ENCODE results near the gene TIMP4.

Gene TIMP4

DNA sequence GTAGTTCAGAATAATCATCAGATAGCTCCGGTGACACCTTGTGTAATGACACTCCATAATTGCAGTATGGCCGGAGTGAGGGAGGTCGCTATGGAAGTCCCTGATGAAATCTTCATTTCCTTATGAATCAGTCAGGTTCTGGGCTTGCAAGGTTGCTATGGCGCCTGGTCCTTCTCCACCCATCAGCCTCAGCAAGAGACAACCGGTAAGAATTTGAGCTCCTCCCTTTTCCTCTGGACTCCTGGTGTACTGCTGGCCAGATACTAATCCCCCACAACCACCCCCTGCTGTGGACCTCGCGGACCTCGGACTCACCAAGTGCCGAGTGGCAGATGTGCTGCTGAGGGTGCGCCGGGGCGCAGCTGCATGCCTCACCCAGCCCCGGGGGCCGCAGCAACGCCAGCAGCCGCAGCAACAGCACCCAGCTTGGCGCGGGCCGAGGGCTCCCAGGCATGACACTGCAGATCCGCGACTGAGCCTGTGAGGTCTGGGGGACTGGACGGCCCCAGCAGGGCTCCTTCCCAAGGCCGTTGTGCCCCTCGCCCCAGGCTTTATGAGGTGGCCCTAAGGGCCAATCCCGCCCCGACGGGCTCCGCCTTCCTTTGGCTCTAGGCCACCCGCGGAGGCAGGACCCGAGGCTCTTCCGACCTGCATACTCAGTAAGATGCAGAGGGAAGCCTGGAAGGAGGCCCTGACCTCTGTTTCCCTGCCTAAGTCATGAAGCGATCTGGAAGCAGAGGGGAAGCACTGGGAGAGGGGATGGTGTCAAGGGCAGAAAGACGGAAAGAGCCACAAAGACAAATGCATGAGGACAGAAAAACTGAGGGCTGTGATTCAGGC is at the start of gene TIMP4:
TIMP4 (minus strand) TSS at position 526 of the 840 bp plus-strand sequence; CDS start at position 454, 72 bp downstream.
- DNase-seq, result no peak

DNA sequence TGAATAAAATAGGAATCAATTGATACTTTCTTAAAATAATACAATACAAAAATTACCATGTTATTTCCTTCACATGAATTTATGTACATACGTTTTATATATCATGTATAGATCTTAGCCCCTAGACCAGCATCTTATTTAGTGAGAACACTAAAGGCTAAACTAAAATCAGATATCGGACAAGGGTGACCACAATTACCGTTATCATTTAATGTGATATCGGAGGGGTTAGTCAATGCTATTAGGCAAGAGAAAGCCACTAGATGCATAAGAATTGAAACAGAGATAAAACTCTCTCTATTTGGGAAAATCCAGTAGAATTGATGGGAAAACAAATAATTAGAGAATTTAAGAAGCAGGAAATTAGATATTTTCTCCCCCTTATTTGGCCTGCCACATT is 46.5 kb upstream of the TIMP4 start:
- DNase-seq, result no peak

DNA sequence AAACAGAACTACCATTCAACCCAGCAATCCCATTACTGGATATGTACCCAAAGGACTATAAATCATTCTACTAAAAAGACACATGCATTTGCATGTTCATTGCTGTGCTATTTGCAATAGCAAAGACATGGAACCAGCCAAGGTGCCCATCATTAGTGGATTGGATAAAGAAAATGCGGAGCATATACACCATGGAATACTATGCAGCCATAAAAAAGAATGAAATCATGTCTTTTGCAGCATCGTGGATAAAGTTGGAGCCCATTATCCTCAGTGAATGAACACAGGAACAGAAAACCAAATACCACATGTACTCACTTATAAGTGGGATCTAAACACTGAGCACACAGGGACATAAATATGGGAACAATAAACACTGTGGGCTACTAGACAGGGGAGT is 43.1 kb upstream of the TIMP4 start:
- DNase-seq, result no peak

DNA sequence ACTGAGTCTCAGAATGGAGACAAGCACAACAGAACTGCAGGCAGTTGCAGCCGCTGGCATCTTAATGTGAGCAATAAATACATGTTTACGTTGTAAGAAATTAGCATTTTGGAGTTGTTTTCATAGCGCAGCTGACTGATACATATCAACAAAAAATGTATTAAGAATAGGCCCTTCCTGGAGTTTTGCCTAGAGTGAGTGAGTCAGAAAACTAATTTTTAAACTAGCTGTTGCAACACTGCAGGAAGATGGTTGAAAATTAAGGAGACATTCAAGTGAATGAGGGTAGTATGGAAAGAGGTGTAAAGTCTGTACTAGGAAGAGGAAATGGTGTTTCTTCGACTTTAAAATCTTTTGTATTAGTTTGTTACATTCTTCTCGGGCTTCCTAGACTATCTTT is 39.6 kb upstream of the TIMP4 start:
- DNase-seq, result no peak

DNA sequence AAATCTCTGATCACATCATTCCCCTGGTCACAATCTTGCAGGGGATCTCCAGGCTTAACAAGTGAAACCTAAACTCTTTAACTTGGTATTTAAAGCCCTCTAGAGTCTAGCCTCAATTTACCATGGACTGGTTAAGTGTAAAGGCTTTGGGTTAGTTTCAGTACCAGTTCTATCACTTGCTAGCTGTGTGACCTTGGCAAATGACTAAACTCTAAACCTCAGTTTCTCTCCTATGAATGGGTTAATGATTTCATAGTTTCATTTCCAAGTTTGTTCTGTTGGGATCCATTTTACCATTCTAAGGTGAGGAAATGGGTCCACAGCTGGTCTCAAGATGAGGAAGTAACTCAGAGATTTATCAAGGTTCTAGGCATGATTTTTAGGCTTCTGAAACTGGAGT is 38.8 kb upstream of the TIMP4 start:
- DNase-seq, result no peak

DNA sequence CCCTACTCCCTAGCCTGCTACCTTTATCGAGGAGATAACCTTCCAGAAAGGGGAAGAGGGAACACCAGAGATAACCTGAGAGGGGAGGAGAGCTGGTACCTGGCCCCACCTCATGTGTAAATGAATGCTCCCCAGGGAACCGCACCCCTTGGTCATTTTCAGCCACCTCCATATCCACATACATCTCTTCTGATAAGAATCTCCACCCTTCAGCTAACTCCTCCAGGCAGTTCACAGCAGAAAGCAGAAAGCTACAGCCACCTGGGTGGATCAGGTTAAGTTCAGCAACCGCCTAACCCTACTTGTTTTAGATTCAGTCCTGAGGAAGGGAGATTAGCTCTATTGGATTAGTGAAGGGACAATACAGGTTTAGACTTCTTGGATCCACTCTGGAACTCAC is 38.0 kb upstream of the TIMP4 start:
- DNase-seq, result no peak

DNA sequence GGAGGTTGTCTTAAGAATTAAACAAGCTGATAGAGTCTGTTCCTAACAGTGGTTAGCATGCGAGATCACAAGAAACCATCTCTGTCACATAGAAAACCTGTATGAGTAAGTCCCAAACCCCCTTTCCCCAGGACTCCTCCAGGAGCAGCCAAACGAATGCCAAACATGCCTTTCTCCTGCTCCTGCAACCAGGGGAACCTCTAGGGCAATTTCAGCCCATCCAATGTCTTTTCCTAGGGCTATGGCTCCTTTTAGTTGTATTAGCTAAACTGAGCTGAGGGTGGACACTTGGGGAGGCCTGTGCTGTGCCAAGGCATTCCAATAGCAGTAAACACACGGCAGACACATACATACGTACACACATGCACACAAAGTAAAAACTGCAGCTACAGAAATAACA is 36.5 kb upstream of the TIMP4 start:
- no peak for DNase-seq

DNA sequence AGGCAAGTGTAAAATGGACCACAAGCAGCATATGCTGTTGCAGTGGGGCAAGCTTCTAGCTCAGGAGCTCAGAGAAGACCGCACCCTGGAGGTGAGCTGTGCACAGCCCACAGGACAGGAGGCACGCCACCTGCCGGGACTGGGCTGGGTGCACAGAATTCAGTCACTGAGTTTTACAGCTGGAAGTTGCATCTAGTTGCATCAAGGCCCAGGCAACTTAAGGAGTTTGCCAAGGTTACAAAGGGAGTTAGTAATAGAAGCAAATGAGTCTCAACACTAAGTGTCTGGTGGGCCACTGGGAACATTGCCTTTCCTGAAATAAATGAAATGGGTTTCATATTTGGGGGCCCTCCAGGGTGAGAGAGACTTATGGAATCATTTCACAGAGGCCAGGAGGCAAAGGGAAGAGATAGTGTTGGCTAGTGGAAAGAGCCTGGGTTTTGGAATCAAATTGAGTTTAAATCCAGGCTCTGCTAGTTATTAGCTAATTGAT is 36.0 kb upstream of the TIMP4 start:
- DNase-seq, result peak; percentile 77

DNA sequence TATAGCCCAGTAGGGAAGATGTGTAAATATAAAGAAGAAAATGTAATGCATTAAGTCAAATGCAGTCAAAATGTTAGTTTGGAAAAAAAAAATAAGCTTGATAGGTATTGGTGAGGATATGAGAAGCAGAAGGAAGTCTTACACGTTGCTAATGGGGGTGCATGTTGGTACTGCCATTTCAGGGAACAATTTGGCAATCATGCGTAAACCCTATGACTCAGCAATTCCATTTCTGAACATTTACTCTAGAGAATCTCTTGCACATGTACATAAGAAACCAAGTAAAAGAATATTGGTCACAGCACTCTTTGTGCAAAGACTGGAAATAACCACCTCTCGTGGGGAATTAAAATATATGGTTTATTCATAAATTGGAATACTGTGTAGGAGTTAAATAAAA is 35.5 kb upstream of the TIMP4 start:
- peak; percentile 19 for DNase-seq

DNA sequence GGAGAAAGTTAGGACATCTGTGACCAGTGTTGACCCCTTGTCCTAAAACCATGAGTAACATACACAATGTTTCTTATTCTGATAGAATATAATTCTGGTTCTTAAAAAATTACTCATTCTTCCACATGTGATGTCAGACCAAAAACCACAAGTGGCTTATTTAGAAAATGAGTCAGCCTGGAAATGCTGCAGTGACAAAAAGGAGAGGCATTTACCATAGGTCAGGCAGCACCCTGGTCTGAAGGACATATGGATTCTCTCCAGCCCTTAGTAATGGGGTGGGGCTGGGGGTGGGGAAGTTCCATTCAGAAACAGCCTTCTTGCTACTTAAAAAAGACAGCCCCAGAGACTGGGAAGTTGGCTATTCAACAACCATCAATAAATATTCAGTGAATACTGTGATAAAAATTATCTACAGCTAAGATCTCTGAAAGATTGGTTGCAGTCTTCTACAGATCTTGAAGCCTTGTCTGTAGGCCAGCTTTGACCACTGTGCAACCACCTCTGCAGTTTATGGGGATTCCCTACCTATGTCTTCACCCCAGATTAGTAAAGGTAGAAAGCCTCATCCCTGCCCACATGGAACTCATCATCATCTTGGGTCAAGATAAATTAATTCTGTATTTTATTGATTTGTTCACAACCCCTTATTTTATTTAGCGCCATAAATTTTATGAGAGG is 34.9 kb upstream of the TIMP4 start:
- DNase-seq, result peak; percentile 55

DNA sequence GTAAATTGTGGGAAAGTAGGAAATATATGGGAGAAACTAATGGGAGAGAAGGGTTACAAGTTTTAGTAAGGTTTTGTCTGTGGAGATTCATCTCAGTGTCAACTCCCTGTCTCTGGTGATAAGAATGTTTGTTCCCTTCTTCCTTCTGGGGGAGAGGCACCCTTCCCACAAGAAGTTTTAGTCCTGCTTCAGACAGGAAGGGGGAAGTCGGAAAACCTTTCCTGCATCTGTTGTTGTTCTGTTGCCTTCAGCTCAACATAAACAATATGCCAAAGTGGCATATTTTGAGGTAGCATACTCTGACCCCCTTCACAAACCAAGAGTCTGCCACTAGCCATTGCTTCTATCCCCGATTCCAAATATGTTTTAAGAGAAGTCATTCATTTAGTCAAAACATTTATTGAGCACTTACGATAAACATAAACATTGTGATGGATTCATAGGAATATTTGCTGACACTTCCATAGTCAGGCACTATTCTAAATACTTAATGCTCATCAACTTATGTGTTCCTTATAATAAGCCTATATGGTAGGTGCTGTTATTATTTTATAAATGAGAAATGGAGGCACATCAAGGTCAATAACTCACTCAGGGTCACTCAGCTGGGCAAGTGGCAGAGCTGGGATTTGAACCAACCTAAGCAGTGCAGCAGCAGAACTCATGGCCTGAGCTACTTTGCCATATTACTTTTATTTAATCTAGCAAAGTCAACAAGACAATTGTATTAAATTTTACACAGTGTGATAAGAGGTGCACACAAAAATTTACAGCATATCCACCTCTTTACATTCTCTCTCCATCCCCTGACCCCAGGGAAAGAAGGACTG is 34.2 kb upstream of the TIMP4 start:
- DNase-seq, result no peak

DNA sequence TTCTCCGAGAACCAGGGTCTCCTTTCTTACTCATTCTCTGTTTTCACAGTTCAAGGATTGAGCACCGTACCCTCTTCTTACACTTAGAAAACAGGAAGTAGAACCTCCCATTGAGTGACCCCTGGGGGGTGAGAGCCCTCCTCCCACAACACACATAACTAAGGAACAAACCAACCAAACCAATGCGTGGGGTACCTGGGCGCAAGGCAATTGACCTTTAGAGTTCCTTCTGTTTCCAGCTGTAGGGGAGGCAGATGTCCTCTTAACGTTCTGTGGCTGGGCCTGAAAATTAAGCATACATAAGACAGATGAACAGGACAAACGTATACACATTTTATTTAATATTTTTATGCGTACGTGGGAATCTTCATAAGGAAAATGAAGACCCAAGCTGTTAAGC is 33.5 kb upstream of the TIMP4 start:
- no peak for DNase-seq

DNA sequence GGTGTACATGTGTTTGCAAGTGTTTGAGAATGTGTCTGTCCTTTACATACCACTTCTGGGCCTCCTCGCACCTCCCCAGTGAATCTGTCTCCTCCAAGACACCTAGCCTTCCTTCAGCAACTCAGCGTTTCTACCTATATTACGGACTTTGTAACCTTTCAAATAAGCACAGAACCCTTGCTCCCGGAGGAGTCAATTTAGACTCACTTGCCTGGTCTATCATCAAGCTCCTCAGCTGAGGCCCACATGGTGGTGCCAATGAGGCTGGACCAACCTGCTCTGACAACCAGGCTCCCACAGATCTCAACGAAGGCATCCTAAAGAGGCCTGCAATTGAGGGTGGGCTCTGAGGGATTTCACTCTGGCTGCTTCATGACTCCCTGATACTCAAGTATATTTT is 32.8 kb upstream of the TIMP4 start:
- DNase-seq, result no peak

DNA sequence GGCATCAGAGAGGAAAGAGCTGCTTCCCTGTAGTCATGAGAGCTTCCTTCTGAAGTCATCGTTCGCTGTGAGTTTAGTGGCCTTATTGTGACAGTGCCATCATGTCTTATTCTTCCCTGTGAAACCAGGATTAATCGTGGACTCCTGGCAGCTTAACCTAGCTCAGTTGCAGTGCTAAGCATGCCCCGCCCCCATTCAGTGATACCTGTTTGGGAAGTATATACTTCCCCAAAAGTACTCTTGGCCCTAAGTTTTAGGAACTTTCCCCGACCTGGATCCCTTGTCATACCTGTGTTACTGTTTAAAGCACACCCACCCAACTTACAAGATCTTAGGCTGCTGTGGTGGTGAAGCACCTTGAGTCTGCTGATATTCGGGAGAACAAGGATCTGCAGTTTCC is 32.1 kb upstream of the TIMP4 start:
- DNase-seq, result no peak

DNA sequence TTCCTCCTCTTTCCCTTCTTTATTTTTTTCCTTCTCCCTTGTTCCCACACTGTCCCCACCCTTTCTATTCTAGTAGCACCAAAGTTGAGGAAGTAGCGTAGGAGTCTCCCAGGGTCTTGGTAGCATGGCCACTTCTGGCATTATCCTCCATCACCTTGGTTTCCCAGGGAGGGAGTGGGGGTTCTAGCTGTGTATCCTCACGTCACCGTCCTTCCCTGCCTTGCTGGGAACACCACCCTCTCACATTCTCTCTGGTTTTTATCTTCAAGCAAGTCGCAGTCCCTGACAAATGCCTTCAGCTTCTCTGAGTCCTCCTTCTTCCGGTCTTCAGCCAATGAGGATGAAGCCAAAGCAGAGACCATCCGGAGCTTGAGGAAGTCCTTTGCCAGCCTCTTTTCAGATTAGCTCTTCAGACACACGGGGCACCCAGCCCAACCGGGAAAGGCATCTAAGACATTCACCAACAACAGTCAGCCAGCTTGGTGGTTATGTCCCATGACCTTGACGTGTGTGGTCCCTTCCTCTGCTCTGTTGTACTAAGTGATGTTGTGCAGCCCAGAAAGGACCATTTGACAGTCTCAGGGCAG is 31.6 kb upstream of the TIMP4 start:
- no peak for DNase-seq

DNA sequence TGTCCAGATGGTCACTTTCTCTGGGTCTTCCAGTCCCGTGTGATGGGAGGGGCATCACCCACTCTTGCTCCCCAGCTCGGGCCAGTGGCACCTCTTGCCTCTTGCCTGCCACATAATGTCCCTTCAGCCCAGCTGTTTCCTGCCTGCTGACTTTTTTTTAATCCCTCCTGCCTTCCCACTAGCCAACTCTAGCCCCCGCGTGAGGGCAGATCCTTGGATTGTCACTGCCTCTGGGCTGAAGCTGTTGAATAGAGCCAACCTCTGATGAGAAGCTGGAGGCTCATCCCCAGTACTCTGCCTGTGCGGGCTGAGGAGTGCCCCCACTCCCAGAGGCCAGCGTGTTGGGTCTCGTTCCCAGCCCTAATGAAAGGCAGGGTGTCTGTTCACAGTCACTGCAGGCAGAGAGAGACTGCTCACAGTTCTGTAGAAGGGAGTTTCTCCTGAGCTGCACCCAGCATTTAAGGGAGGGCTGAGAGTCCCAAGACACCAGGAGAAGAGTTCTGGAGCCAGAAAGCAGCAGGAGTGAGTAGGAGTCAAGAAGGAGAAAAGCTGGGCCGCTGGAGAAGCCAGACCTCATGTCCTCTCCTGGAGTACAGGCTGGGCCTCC is 30.1 kb upstream of the TIMP4 start:
- no peak for DNase-seq

DNA sequence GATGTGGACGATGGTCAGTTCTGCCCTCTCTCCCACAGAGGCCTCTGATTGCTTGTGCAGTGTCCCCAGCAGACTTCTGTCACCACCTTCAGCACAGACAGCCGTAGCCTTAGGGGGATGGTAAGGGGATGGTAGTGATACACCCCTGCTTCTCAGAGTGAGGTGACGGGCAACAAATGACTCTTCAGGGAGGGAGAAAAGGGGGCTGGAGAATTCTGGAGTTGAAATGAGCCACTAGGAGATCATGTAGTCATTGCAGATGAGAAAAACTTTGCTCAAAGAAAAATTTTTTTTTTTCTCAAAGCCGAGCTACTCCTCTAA is 29.6 kb upstream of the TIMP4 start:
- DNase-seq, result no peak

DNA sequence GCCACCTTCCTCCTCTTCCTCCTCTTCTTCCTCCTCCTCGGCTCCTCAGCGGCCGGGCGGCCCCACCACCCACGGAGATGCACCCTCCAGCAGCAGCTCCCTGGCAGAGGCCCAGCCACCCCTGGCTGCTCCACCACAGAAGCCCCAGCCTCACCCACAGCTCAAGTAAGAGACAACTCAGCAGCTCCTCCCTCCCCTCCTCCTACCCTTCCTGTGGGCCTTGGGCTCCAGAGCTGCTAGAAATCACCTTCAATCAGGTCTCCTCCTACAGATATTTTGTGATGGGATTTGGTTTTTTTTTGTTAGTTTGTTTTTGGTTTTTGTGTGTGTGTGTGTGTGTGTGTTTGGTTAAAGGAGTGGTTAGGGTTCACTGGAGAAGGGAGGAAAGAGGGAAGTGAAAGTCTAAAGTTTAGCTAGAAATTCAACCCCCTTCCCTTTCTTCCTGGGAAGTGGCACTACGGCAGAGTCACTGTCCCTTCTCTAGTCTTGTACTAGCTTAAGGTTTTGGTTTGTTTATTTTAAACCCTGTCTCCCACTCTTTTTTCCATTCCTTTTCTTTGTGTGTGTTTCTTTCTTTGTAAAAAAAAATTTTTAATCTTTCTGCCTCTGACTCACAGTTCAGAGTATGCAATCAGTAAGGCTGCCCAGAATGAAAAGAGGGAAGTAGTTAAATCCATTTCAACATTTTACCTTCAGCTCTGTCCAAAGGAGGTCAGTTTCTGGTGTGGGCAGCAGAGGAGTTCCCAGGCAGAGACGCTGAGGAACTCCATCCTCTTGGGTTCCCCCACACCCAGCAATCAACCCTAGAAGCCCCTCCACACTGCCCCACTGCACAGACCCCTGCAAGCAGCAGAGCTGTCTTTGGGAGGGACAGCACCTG is 29.0 kb upstream of the TIMP4 start:
- peak; percentile 34 for DNase-seq

DNA sequence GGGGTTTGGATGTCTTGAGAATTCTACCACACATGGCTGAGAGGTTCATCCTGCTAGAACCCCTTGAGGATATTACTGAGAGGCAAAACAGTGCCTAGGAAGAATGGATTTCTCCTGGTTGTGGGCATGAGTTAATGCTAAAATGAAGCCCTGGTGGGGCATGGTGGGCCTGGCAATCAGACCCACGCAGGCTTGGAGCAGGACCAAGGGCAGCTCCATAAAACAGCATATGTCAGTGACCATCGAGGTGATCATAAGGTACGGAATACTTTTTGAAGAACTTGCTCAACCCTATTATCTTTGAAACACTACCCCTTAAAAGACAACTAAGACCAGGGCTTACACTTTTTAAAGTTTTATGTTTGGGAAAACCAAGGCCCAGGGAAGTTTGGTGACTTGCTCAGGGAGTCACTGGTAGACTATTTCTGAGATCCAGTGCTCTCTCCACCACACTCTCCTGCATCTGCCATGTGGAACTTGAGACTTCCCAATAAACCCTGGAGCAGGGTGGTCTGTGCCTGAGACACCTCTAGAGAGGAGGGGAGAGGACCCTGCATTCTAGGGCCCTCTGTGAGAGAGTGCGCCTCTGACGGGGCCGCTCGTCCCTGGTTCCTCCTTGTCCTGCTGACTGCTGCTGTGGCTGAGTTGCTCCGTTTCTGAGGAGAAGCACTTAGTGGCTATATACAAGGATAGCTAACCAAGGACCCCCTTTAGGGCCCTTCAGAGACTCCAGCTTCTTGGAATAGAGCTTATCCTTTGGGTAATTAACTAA is 28.0 kb upstream of the TIMP4 start:
- no peak for DNase-seq

DNA sequence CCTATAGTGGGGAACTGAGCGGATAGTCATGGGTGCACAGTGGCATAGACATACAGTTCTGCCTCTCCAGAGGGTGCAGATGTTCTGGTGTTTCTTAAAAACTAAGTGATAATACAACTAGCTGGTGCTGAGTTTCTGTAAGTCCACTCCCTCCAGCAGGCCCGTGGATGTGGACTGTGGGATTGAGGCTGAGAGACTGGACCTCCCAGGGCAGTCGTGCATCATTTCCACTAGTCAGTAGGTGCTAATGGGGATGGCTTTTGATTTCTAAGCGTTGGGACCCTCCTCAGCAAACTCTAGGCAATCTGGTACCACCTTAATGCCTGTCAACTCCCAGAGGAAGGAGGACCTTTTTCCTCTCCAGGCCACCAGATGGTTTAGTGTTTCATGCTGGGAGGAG is 27.3 kb upstream of the TIMP4 start:
- DNase-seq, result no peak

DNA sequence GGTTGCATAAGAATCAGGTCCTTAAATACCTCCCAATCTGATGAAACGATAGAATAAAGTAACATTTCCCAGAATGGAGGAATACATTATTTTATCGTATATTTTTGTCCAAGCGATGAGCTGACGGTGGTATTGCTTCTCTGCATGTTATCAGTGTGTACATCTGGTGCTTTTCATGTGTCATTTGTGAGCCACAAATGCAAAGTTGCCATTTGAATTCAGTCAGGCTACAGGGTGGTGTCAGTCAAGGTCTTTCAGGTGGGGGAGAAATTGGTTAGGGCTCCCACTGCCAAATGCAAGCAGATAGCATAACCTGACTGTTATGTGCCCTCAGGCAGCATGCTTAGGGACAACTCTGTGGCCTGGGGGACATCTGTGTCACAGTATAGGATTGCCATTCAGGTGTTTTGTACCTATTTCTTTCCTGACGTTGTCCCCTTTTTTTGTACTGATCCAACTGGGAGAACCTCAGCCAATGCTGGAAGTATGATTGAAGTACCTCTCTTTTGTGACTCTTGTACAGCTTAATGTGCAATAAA is 26.5 kb upstream of the TIMP4 start:
- DNase-seq, result no peak

Data from NK-92 treated with Interleukin-12 subunit alpha and Interleukin-12 subunit beta, amount 100 ng/mL, for 24 hours (cell line).